Activated T-helper 1 cell treated with anti-CD3 and anti-CD28 coated beads, Interleukin-2, amount 50 U/mL, for 16 hours (primary cell): ENCODE data around the gene TIGD3.
"Not testable (repeated sequence)": the region's sequence is repeated elsewhere in the genome, so short reads cannot be mapped to it uniquely, and the experiment has no call there.

Experiments used
- DNase-seq, 2 donors: peaks; one replicate each; pipeline ENCODE4 v3.0.0-alpha.2; 2020; ENCODE audit warnings: low read depth in 1 of 2, low spot score in 1 of 2

TIGD3 gene

DNA sequence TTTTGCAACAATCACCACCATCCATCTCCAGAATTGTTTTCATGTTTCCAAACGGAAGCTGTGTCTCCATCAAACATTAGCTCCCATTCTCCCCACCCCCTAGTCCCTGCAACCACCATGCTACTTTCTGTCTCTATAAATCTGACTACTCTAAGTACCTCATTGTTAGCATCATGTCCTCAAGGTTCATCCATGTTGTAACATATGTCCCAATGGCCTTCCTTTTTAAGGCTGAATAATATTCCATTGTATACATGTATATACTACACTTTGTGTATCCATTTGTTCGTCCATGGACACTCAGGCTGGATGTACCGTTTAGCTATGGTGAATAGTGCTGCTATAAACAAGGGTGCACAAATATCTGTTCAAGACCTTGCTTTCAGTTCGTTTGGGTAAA lies 29.1 kb upstream of the TIGD3 start:
- DNase-seq: no peak

DNA sequence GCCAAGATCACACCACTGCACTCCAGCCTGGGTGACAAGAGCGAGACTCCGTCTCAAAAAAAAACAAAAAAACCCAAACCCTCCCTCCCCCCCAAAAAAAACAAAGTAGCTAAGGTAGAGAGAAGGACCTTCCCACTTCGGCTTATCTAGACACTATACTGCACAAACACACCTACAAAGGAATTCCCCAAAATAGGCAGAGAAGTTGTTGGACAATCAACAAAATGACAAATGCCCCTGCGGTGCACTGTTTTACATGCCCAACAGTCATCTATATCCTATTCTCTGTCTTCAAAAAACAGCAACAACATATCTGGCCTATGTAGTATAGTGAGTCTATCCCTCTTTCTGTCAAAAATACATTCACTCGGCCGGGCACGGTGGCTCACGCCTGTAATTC lies 27.5 kb upstream of the TIGD3 start:
- no peak for DNase-seq

DNA sequence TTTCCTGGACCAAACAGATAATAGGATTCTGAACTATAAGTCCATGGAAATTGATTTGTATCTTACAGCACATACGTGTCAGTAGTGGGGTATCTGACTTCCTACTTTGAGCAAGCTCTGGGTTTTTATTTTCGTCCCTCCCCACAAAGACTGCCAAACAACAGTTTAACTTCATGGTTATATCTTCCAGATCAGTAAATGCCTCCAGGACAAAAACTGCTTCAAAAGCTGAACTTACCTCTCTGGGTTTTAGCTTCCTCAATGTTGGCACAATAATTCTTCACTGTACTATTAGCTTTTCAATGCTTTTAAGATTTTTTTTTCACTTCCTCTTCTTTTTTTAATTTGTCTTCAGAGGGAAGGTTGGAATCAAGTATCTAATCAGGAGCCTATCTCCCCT lies 25.1 kb upstream of the TIGD3 start:
- DNase-seq: no peak

DNA sequence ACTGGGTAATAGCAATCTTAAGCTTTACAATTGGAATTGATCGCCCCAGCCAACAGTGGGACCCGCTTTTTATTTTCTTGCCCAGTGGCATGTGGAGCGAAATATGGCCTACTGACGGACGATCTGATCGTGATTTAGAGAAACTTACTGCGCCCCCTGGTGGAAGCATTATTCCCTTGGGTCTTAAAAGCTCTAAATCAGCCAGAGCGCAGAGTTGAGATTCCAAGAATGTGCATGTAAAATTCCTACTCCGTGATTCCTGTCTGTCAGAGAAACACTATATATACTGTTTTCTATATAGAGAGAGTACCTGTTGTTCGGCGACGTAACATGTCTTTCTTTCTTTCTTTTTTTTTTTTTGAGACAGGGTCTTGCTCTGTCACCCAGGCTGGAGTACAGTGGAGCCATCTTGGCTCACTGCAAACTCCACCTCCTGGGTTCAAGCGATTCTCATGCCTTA lies 24.6 kb upstream of the TIGD3 start:
- peak; percentile 61 to 68 for DNase-seq

DNA sequence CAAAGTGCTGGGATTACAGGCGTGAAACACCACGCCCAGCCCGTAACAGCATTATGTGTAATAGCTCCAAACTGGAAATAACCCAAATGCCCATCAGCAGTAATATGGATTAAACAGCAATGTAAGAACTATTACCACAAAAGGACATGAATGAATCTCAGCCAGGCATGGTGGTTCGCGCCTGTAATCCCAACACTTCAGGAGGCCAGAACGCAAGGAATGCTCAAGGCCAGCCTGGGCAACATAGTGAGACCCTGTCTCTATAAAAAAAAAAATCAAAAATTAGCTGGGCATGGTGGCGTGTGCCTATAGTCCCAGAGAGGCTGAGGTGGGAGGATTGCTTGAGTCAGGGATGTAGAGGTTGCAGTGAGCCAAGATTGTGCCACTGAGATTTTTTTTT lies 24.0 kb upstream of the TIGD3 start:
- no peak for DNase-seq

DNA sequence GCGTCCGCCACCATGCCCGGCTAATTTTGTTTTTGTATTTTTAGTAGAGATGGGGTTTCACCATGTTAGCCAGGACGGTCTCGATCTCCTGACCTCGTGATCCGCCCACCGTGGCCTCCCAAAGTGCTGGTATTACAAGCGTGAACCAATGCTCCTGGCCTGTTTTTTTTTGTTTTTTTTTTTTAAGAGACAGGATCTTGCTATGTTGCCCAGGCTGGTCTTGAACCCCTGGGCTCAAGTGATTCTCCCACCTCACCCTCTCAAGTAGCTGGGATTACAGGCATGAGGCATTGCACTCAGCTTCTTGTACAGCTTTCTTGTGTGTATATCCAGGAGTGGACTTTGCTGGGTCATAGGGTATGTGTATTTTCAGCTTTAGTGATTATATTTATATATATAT lies 22.0 kb upstream of the TIGD3 start:
- DNase-seq: not testable (repeated sequence)

DNA sequence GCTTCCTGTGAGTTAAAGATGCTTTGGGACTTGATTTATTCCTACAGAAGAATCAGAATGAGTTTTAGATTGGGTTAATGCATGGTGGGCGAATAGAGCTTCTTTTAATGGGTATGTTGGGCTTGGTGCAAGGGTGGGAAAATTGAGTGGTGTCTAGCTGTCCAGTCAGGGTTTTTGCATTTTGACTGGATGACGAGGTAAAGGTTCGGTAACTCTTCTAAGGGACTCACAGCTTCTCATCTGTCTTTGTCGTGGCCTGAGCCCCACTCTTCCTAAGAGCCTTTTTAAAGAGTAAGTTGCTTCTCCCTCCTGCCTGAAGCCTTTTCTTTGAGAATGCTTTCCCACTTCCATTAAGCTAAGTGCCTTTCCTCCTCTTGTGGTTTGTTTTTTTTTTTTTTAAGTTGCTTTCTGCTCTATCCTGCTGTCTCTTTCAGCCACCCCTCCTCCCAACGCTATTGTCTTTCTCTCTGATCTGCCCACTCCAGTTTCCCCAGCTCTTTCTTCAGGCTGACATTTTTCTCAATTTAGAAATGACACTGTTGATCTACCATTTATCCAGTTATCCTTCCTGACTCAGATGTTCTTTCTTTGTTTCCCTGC lies 19.8 kb upstream of the TIGD3 start:
- no peak for DNase-seq

DNA sequence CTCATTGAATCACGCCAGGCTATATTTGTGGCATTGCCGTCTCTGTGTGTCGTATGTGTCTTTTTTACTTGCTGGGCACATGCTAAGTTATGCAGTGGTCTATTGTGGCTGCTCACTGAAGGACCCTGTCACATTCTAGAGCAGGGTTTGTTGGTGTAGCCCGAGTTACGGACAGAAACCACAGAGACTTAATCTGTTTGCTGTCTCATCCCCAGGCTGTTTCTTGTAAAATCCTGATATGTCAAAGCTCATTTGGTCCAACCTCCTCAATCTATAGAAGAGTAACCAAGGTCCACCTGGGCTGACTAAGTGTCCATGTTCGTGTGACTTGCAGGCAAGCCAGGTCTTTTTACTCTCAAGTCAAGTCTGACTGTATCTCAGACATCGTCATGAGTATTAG lies 15.9 kb upstream of the TIGD3 start:
- no peak for DNase-seq

DNA sequence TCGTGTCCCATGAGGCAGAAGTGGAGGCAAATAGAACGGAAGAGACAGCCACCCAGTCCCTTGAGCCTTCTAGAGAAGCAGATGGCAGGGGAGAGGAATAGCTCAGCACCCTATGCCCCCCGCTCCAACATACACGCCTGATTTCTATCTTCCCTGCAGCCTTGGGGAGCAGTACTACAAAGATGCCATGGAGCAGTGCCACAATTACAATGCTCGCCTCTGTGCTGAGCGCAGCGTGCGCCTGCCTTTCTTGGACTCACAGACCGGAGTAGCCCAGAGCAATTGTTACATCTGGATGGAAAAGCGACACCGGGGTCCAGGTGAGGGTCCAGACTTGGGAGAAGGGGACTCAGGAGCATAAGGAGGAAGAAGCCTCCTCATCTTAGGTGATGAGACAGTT lies 14.3 kb upstream of the TIGD3 start:
- no peak for DNase-seq

DNA sequence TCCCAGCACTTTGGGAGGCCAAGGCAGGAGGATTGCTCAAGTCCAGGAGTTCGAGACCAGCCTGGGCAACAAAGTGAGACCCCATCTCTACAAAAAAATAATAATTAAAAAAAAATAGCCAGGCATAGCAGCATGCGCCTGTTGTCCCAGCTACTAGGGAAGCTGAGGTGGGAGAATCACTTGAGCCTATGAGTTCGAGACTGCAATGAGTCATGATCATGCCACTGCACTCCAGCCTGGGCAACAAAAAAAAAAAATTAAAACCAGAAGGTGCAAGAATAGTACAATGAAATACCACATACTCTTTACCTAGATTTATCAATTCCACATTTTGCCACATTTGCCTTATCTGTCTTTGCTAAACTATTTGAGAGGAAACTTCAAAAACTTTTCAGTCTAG lies 12.7 kb upstream of the TIGD3 start:
- no peak for DNase-seq

DNA sequence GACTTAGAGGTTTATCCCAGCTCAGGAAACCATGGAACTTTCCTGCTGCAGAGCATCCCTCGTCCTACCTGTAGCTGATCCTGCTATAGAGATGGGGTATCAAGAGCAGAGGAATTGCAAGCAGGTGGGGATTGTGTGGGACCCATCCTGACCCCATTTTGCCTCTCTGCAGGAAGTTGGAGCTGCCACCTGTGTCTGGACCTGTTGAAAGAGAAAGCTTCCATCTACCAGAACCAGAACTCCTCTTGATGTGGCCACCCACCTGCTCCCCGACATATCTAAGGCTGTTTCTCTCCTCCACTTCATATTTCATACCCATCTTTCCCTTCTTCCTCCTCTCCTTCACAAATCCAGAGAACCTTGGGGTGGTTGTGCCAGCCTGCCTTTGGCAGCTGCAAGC lies 3.0 kb upstream of the TIGD3 start:
- no peak for DNase-seq

DNA sequence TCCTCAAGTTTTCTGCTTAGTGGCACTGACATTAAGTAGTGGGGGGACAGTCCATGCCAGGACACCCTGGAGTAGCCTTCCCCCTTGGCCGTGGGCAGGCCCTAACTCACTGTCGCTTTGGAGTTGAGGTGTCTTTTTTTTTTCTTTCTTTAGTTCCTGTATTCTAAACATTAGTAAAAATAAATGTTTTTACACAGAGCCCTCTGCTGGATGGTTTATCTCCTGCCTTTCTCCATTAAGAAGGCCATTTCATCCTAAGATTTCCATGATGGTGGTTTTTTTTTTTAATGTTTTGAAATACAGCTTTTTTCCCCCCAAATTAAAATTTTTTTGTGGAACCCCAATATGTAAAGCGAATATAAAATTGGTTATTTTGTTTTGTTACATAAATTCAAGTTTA lies 1.8 kb upstream of the TIGD3 start:
- no peak for DNase-seq

DNA sequence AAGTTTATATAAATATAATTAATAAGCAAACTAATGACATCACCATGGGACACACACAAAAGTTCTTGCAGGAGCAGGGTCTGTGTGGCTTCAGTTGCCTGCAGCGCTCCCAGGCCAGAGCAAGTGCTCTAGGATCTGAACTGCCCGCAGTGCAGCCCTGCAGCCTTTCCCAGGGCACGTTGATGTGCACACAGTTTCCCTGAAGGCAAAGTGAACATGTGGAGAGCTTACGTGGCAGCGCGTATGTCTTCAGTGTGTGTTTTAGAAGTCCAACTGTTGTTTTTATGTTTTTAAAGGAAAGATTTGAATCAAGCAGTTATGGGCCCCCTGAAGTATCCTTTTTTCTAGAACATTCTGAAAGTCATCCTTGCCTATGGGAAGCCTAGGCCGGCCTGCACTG lies 1.2 kb upstream of the TIGD3 start:
- DNase-seq: no peak

DNA sequence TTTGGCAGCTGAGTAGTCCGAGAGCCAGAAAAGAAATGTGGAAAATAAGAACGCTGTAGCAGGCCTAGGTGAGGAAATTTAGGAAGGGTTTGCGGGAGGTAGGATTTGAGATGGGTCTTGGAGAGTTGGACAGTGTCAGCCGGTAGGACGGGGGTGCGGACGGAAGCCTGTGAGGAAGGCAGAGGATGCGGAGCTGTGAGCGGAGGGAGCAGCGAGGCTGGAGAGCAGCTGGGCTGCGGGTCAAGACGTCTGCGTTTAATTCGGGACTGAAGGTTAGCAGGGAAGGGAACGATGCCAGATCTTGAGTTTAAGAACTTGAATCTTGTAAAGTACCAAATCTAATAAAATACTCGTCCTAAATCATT lies 669 bp upstream of the TIGD3 start:
- DNase-seq: no peak

DNA sequence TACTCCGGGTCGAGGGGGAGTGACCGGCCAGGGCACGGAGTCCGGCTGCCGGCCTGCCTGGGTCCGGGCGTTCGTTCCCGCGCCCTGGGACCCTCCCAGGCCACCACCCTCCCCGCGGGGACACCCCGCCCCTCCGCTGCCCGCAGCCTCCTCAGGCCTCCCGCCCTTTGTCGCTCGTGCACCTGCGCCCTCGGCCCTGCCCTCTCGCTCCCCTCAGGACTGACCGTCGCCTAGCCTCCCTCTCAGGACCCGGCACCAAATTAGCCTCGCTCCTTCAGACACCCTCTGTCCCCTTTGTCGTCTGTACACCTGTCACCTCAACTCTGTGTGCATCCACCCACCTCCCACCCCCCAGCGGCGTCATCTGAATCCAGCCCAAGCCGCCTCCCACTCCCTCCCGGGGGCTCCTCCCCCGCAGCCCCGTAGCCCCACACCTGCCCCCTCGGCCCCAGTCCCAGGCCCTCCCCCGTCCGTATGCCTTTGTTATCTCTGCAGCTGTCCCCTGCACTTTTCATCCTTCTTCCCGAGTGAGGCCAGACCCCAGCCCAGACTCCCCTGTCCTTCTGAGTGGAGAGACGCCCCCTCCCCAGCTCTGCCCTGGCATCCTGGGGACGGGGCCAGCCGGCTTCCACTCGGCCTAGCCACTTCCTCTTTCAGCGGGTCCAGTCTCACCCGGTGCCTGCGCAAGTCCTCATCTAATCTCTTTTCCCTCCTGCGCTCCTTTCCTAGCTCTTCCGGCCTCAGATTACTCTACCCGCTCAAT lies 643 bp downstream of the TIGD3 start:
- DNase-seq: peak; percentile 28 to 44

DNA sequence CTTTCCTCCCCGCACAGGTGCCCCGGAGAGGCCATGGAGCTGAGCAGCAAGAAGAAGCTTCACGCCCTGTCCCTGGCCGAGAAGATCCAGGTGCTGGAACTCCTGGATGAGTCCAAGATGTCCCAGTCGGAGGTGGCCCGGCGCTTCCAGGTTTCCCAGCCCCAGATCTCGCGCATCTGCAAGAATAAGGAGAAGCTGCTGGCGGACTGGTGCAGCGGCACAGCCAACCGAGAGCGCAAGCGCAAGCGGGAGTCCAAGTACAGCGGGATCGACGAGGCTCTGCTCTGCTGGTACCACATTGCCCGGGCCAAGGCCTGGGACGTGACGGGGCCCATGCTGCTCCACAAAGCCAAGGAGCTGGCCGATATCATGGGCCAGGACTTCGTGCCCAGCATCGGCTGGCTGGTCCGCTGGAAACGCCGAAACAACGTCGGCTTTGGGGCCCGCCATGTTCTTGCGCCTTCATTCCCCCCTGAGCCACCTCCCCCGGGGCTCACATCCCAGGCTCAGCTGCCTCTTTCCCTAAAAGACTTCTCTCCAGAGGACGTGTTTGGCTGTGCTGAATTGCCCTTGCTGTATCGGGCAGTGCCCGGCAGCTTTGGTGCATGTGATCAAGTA lies 1.3 kb downstream of the TIGD3 start:
- DNase-seq: no peak

DNA sequence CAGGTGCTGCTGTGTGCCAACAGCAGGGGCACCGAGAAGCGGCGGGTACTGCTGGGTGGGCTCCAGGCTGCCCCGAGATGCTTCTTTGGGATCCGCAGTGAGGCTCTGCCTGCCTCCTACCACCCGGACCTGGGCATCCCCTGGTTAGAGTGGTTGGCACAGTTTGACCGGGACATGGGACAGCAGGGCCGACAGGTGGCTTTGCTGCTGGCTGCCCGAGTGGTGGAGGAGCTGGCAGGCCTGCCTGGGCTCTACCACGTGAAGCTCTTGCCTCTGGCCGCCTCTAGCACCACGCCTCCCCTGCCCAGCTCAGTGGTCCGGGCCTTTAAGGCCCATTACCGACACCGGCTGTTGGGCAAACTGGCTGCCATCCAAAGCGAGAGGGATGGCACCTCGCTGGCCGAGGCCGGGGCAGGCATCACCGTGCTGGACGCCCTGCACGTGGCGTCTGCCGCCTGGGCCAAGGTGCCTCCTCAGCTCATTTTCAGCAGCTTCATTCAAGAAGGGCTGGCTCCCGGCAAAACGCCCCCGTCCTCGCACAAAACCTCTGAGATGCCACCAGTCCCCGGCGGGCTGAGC lies 1.9 kb downstream of the TIGD3 start:
- no peak for DNase-seq

DNA sequence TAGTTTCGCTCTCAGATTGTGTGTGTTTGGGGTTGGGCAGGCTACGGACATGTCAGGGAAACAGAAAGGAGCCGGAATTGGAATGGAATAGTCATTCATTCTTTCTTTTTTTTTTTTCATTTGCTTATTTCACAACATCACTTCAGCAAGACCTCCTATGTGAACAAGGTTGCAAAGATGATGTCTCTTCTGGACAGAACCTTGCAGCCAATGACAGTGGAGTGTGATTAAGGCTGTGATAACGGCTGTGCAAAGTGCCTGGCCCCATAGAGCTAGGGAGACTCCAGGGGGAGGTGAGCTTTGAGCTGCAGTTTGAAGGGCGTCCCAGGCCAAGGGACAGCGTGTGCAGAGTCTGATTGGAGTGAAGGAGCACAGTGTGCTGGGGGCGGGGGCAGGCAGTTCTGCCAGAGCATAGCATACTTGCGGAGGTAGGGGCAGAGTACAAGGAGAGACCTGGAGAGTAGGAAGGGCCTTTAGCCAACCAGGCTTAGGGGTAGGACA lies 3.4 kb downstream of the TIGD3 start:
- no peak for DNase-seq

DNA sequence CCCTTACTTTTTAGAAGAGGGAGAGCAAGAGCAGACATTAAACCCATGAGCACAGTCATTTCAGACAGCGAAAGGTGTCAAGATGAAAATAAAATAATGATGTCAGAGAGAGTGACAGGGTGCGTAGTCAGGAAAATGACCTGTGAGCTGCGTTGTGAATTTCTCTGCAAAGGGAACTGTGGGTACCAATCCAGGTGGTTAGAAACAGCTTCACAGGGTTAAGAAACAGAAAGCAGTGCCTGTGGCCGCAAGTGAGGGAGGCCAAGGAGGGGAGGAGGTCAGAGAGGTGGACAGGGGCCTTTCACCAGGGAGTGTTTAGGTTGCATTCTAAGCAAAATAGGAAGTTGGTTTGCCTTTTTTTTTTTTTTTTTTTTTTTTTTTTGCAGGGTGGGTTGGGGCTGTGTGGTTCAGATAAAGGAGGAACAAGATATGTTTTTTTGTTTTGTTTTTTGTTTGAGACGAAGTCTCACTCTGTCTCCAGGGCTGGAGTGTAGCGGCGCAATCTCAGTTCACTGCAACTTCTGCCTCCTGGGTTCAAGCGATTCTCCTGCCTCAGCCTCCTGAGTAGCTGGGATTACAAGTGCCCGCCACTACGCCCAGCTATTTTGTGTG lies 7.9 kb downstream of the TIGD3 start:
- no peak for DNase-seq

DNA sequence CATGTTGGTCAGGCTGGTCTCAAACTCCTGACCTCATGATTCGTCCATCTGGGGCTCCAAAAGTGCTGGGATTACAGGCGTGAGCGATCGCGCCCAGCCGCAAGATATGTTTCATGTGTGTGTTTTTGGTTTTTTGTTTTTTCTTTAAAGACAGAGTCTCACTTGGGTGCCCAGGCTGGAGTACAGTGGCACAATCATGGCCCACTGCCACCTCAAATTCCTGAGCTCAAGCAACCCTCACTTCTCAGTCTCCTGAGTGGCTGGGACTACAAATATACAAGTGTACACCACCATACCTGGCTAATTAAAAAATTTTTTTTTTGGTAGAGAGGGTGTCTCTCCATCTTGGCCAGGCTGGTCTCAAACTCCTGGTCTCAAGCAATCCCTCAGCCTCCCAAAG lies 8.4 kb downstream of the TIGD3 start:
- DNase-seq: no peak

DNA sequence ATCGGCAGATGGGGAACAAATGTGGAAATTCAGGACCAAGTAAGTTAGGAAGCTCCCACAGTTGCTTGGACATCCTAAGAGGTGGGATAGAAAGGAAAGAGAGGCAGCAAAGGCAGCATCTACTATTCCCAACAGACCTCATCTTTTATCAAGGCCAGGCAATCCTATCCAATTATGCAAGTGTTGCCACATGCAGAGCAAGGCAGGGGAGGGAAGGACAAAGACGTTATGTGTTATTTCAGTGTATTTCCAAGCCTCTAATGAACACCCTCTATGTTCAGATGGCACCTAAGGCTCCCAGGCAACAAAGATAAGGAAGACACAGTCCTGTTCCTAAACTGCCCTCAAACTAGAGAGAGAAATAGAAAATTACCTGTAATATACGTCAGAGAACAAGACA lies 9.2 kb downstream of the TIGD3 start:
- no peak for DNase-seq

DNA sequence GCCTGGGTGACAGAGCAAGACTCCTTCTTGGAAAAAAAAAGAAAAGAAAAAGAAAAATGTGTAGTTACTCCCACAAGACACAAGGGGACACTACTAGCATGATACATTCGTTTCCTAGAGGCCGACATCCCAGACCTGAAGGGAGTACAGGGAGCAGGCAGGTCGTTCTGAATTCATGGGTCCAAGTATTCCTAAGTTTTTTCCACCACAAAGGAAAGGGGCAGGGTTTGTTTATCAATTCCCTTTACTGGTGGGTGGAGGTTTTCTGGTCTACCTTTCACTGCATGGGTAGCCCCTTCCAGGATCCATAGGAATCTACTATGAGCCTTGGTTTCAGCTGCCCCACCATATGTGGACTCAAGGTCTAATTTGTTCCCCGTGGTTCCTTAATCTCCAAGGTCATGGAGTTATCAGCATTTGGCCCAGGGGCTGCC lies 11.8 kb downstream of the TIGD3 start:
- no peak for DNase-seq
